ENCODE measurements around the gene AGPAT3.
A peak's percentile ranks its signal among the peaks of the same experiment; 100 is the strongest.

AGPAT3 gene

GRCh38 chr21:43989401-43989800 is 124.4 kb downstream of the AGPAT3 start:
- Histone ChIP-seq H3K27ac (ENCODE audit: low read length, poor library complexity, severe bottlenecking) (no peak overlapping the region), H3K79me1 (replicated peaks; ENCODE audit: low read length, poor library complexity, severe bottlenecking) (no peaks in the 10 kb centered on the region), H4K91ac (ENCODE audit: low read length) (no peak overlapping the region), H3K27me3 (ENCODE audit: control insufficient read depth in 1 of 2, insufficient read depth in 1 of 2, low read length in 2 of 2) (peaks cover 0 to 43% of the 10 kb centered on the region in 2 experiments), H3K4ac (ENCODE audit: low read depth in 1 of 2, low read length in 2 of 2) (no peak overlapping the region), H2BK120ac (ENCODE audit: low read depth, low read length) (no peak overlapping the region), H3K9ac (ENCODE audit: low read length) (no peak overlapping the region), H4K8ac (ENCODE audit: low read length) (no peak overlapping the region), H2AK5ac (ENCODE audit: low read length, severe bottlenecking) (no peak overlapping the region), H2AFZ (ENCODE audit: low read depth, low read length) (no peak overlapping the region), H3K9me3 (ENCODE audit: control insufficient read depth, low read length) (no peaks in the 10 kb centered on the region), H3K36me3 (ENCODE audit: control insufficient read depth in 1 of 2, insufficient read depth in 2 of 2, low read depth in 1 of 2, low read length in 2 of 2) (peaks cover 0 to 8% of the 10 kb centered on the region in 2 experiments), H3K14ac (ENCODE audit: low read length in 2 of 2) (no peak overlapping the region), H3K23ac (ENCODE audit: low read length in 2 of 2) (no peak overlapping the region), H2BK12ac (ENCODE audit: low read length in 2 of 2) (no peak overlapping the region), H3K18ac (ENCODE audit: low read depth in 1 of 2, low read length in 2 of 2) (no peak overlapping the region), H3K4me3 (ENCODE audit: insufficient read depth in 1 of 2, low read depth in 1 of 2, low read length in 2 of 2) (no peak overlapping the region), H3K4me2 (ENCODE audit: low read length, poor library complexity, severe bottlenecking) (no peak overlapping the region), H2BK15ac (ENCODE audit: low read depth, poor library complexity, severe bottlenecking) (no peak overlapping the region), H2BK5ac (ENCODE audit: low read depth, low read length, poor library complexity, severe bottlenecking) (no peak overlapping the region), H3K4me1 (ENCODE audit: control insufficient read depth, insufficient read depth, low read depth, low read length) (peaks cover 8% of the 10 kb centered on the region)
- DNase-seq, result no peak
- WGBS, result 98% methylated on average over 6 of the region's 7 CpGs

- H3K4me2 ChIP-seq (ENCODE audit: low read length, poor library complexity, severe bottlenecking), result no peak overlapping the region
- no peak overlapping the region for H2BK5ac ChIP-seq (ENCODE audit: low read depth, low read length, poor library complexity, severe bottlenecking)
- no peaks in the 10 kb centered on the region for H3K9me3 ChIP-seq (ENCODE audit: control insufficient read depth, low read length)
- peaks cover 3% of the 10 kb centered on the region for H3K4me1 ChIP-seq (ENCODE audit: control insufficient read depth, insufficient read depth, low read depth, low read length)
- no peak overlapping the region for H3K18ac ChIP-seq (ENCODE audit: low read depth in 1 of 2, low read length in 2 of 2)
- WGBS, result 94% methylated on average over 33 of the region's 33 CpGs
- no peak overlapping the region for H4K91ac ChIP-seq (ENCODE audit: low read length)
- no peak overlapping the region for H2AK5ac ChIP-seq (ENCODE audit: low read length, severe bottlenecking)
- DNase-seq, result no peak
- H3K9ac ChIP-seq (ENCODE audit: low read length), result no peak overlapping the region
- H3K4ac ChIP-seq (ENCODE audit: low read depth in 1 of 2, low read length in 2 of 2), result no peak overlapping the region
- no peak overlapping the region for H3K14ac ChIP-seq (ENCODE audit: low read length in 2 of 2)
- H3K27me3 ChIP-seq (ENCODE audit: control insufficient read depth in 1 of 2, insufficient read depth in 1 of 2, low read length in 2 of 2), result peaks cover 0 to 36% of the 10 kb centered on the region in 2 experiments
- H2AFZ ChIP-seq (ENCODE audit: low read depth, low read length), result no peak overlapping the region
- no peak overlapping the region for H2BK120ac ChIP-seq (ENCODE audit: low read depth, low read length)
- H3K79me1 ChIP-seq (replicated peaks; ENCODE audit: low read length, poor library complexity, severe bottlenecking), result no peaks in the 10 kb centered on the region
- H2BK12ac ChIP-seq (ENCODE audit: low read length in 2 of 2), result no peak overlapping the region
- H4K8ac ChIP-seq (ENCODE audit: low read length), result no peak overlapping the region
- H3K36me3 ChIP-seq (ENCODE audit: control insufficient read depth in 1 of 2, insufficient read depth in 2 of 2, low read depth in 1 of 2, low read length in 2 of 2), result no peaks in the 10 kb centered on the region
- no peak overlapping the region for H3K27ac ChIP-seq (ENCODE audit: low read length, poor library complexity, severe bottlenecking)
- no peak overlapping the region for H3K23ac ChIP-seq (ENCODE audit: low read length in 2 of 2)
- H2BK15ac ChIP-seq (ENCODE audit: low read depth, poor library complexity, severe bottlenecking), result no peak overlapping the region
- no peak overlapping the region for H3K4me3 ChIP-seq (ENCODE audit: insufficient read depth in 1 of 2, low read depth in 1 of 2, low read length in 2 of 2)
These were observed 126.5 kb downstream of the AGPAT3 start for GRCh38 chr21:43991447-43991991.

GRCh38 chr21:43992121-43992520 is 127.1 kb downstream of the AGPAT3 start:
- no peak overlapping the region for H4K91ac ChIP-seq (ENCODE audit: low read length)
- no peak overlapping the region for H3K14ac ChIP-seq (ENCODE audit: low read length in 2 of 2)
- H2BK120ac ChIP-seq (ENCODE audit: low read depth, low read length), result no peak overlapping the region
- no peak overlapping the region for H2AFZ ChIP-seq (ENCODE audit: low read depth, low read length)
- H3K23ac ChIP-seq (ENCODE audit: low read length in 2 of 2), result no peak overlapping the region
- no peak overlapping the region for H4K8ac ChIP-seq (ENCODE audit: low read length)
- no peak overlapping the region for H2BK15ac ChIP-seq (ENCODE audit: low read depth, poor library complexity, severe bottlenecking)
- H3K4me3 ChIP-seq (ENCODE audit: insufficient read depth in 1 of 2, low read depth in 1 of 2, low read length in 2 of 2), result no peak overlapping the region
- no peak overlapping the region for H3K18ac ChIP-seq (ENCODE audit: low read depth in 1 of 2, low read length in 2 of 2)
- H3K36me3 ChIP-seq (ENCODE audit: control insufficient read depth in 1 of 2, insufficient read depth in 2 of 2, low read depth in 1 of 2, low read length in 2 of 2), result no peaks in the 10 kb centered on the region
- H3K4ac ChIP-seq (ENCODE audit: low read depth in 1 of 2, low read length in 2 of 2), result no peak overlapping the region
- peaks cover 3% of the 10 kb centered on the region for H3K4me1 ChIP-seq (ENCODE audit: control insufficient read depth, insufficient read depth, low read depth, low read length)
- no peak for DNase-seq
- no peak overlapping the region for H2AK5ac ChIP-seq (ENCODE audit: low read length, severe bottlenecking)
- no peaks in the 10 kb centered on the region for H3K79me1 ChIP-seq (replicated peaks; ENCODE audit: low read length, poor library complexity, severe bottlenecking)
- H3K27me3 ChIP-seq (ENCODE audit: control insufficient read depth in 1 of 2, insufficient read depth in 1 of 2, low read length in 2 of 2), result peaks cover 0 to 30% of the 10 kb centered on the region in 2 experiments
- no peak overlapping the region for H2BK12ac ChIP-seq (ENCODE audit: low read length in 2 of 2)
- H3K9ac ChIP-seq (ENCODE audit: low read length), result no peak overlapping the region
- no peak overlapping the region for H2BK5ac ChIP-seq (ENCODE audit: low read depth, low read length, poor library complexity, severe bottlenecking)
- no peak overlapping the region for H3K27ac ChIP-seq (ENCODE audit: low read length, poor library complexity, severe bottlenecking)
- H3K9me3 ChIP-seq (ENCODE audit: control insufficient read depth, low read length), result no peaks in the 10 kb centered on the region
- H3K4me2 ChIP-seq (ENCODE audit: low read length, poor library complexity, severe bottlenecking), result no peak overlapping the region
- WGBS, result 93% methylated on average over 11 of the region's 11 CpGs

- no peak overlapping the region for H3K4me3 ChIP-seq (ENCODE audit: insufficient read depth in 1 of 2, low read depth in 1 of 2, low read length in 2 of 2)
- no peak overlapping the region for H3K23ac ChIP-seq (ENCODE audit: low read length in 2 of 2)
- no peak overlapping the region for H3K18ac ChIP-seq (ENCODE audit: low read depth in 1 of 2, low read length in 2 of 2)
- no peak overlapping the region for H3K9ac ChIP-seq (ENCODE audit: low read length)
- no peak overlapping the region for H2BK15ac ChIP-seq (ENCODE audit: low read depth, poor library complexity, severe bottlenecking)
- no peaks in the 10 kb centered on the region for H3K79me1 ChIP-seq (replicated peaks; ENCODE audit: low read length, poor library complexity, severe bottlenecking)
- peak overlapping the region in 1 of 2 experiments; percentile 46 for H3K4ac ChIP-seq (ENCODE audit: low read depth in 1 of 2, low read length in 2 of 2)
- peak overlapping the region; percentile 33 for H4K8ac ChIP-seq (ENCODE audit: low read length)
- H2BK5ac ChIP-seq (ENCODE audit: low read depth, low read length, poor library complexity, severe bottlenecking), result no peak overlapping the region
- H2BK120ac ChIP-seq (ENCODE audit: low read depth, low read length), result no peak overlapping the region
- H3K4me1 ChIP-seq (ENCODE audit: control insufficient read depth, insufficient read depth, low read depth, low read length), result peaks cover 3% of the 10 kb centered on the region
- H2AK5ac ChIP-seq (ENCODE audit: low read length, severe bottlenecking), result no peak overlapping the region
- H4K91ac ChIP-seq (ENCODE audit: low read length), result no peak overlapping the region
- DNase-seq, result no peak
- no peak overlapping the region for H2AFZ ChIP-seq (ENCODE audit: low read depth, low read length)
- no peak overlapping the region for H3K4me2 ChIP-seq (ENCODE audit: low read length, poor library complexity, severe bottlenecking)
- no peak overlapping the region for H3K27ac ChIP-seq (ENCODE audit: low read length, poor library complexity, severe bottlenecking)
- H3K9me3 ChIP-seq (ENCODE audit: control insufficient read depth, low read length), result no peaks in the 10 kb centered on the region
- peaks cover 0 to 23% of the 10 kb centered on the region in 2 experiments for H3K27me3 ChIP-seq (ENCODE audit: control insufficient read depth in 1 of 2, insufficient read depth in 1 of 2, low read length in 2 of 2)
- WGBS, result 92% methylated on average over 18 of the region's 18 CpGs
- H3K36me3 ChIP-seq (ENCODE audit: control insufficient read depth in 1 of 2, insufficient read depth in 2 of 2, low read depth in 1 of 2, low read length in 2 of 2), result no peaks in the 10 kb centered on the region
- H3K14ac ChIP-seq (ENCODE audit: low read length in 2 of 2), result no peak overlapping the region
- H2BK12ac ChIP-seq (ENCODE audit: low read length in 2 of 2), result no peak overlapping the region
These were observed 128.5 kb downstream of the AGPAT3 start for GRCh38 chr21:43993420-43993934.

Data from mesenchymal stem cell (in vitro differentiated cells and primary cell).